ENCODE data around the gene LRRC3C. TPM values are rescaled to one million over a fixed set of nuclear protein-coding genes. Genes with fewer than 3 reads are reported as not detected.

LRRC3C gene
- polyA plus RNA-seq, 1 donor from 2014 or later: not detected

DNA sequence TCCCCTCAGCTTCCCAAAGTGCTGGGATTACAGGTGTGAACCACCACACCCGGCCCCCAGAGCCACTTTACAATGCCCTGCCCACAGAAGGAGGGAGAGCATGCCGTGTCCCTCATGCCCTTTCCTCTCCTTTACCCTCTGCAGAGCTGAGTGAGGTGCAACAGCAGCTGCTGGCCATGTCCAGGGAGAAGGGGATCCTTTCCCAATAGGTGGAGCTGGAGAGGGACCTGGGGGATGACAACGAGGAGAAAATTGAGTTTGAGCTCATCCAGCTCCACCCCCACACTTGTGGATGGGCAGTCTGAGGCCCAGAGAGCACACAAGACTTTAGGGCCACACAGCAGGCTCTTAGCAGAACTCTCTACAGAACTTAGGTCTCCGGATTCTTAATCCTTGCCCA is 27.3 kb downstream of the LRRC3C start:
- Histone ChIP-seq H3K27ac (ENCODE audit: low read length) (no peak overlapping the region), H3K4me2 (ENCODE audit: low read length) (no peak overlapping the region), H3K9me2 (ENCODE audit: insufficient read depth, low read length) (no peaks in the 10 kb centered on the region), H3K27me3 (ENCODE audit: insufficient read depth, low read depth, low read length) (no peaks in the 10 kb centered on the region), H3K9me3 (ENCODE audit: low read length) (no peaks in the 10 kb centered on the region), H3K4me3 (ENCODE audit: low read length) (no peak overlapping the region), H2AFZ (ENCODE audit: low read depth, low read length) (no peak overlapping the region), H3F3A (ENCODE audit: insufficient read depth, low read length, poor library complexity, severe bottlenecking) (no peaks in the 10 kb centered on the region), H3K36me3 (ENCODE audit: insufficient read depth, low read length) (no peaks in the 10 kb centered on the region), H3K79me2 (replicated peaks; ENCODE audit: insufficient read depth, low read length) (no peaks in the 10 kb centered on the region), H3K9ac (ENCODE audit: low read length) (no peak overlapping the region), H4K20me1 (ENCODE audit: insufficient read depth) (no peaks in the 10 kb centered on the region)
- TF ChIP-seq EZH2 (IDR thresholded peaks at IDR 0.05; ENCODE audit: borderline replicate concordance, insufficient read depth, low read length, poor library complexity, severe bottlenecking) (no peak), TAF1 (IDR thresholded peaks at IDR 0.05; ENCODE audit: low read depth) (no peak), POLR2AphosphoS5 (IDR thresholded peaks at IDR 0.05) (no peak), RAD21 (conservative IDR thresholded peaks at IDR 0.05) (no peak), REST (IDR thresholded peaks at IDR 0.05; ENCODE audit: borderline replicate concordance) (no peak), SMC3 (conservative IDR thresholded peaks at IDR 0.05; ENCODE audit: poor library complexity) (no peak), EP300 (conservative IDR thresholded peaks at IDR 0.05; ENCODE audit: poor library complexity, severe bottlenecking) (no peak), CTCF (IDR thresholded peaks at IDR 0.05; ENCODE audit: poor library complexity, severe bottlenecking) (no peak), MXI1 (conservative IDR thresholded peaks at IDR 0.05; ENCODE audit: poor library complexity, severe bottlenecking) (no peak)

GRCh38 chr17:39955726-39956225 is 28.2 kb downstream of the LRRC3C start:
- no peak for TF ChIP-seq REST (IDR thresholded peaks at IDR 0.05; ENCODE audit: borderline replicate concordance)
- no peak for TF ChIP-seq MXI1 (conservative IDR thresholded peaks at IDR 0.05; ENCODE audit: poor library complexity, severe bottlenecking)
- no peak for TF ChIP-seq RAD21 (conservative IDR thresholded peaks at IDR 0.05)
- no peak for TF ChIP-seq EP300 (conservative IDR thresholded peaks at IDR 0.05; ENCODE audit: poor library complexity, severe bottlenecking)
- TF ChIP-seq POLR2AphosphoS5 (IDR thresholded peaks at IDR 0.05): no peak
- no peak for TF ChIP-seq SMC3 (conservative IDR thresholded peaks at IDR 0.05; ENCODE audit: poor library complexity)
- TF ChIP-seq CTCF (IDR thresholded peaks at IDR 0.05; ENCODE audit: poor library complexity, severe bottlenecking): no peak
- no peak for TF ChIP-seq EZH2 (IDR thresholded peaks at IDR 0.05; ENCODE audit: borderline replicate concordance, insufficient read depth, low read length, poor library complexity, severe bottlenecking)
- TF ChIP-seq TAF1 (IDR thresholded peaks at IDR 0.05; ENCODE audit: low read depth): no peak

More at GRCh38 chr17:39955726-39956225, 28.2 kb downstream of the LRRC3C start:
- no peaks in the 10 kb centered on the region for H3K9me3 ChIP-seq (ENCODE audit: low read length)
- no peaks in the 10 kb centered on the region for H3K79me2 ChIP-seq (replicated peaks; ENCODE audit: insufficient read depth, low read length)
- no peaks in the 10 kb centered on the region for H3K36me3 ChIP-seq (ENCODE audit: insufficient read depth, low read length)
- H3K4me3 ChIP-seq (ENCODE audit: low read length): no peak overlapping the region
- no peaks in the 10 kb centered on the region for H4K20me1 ChIP-seq (ENCODE audit: insufficient read depth)
- H2AFZ ChIP-seq (ENCODE audit: low read depth, low read length): no peak overlapping the region
- H3K9me2 ChIP-seq (ENCODE audit: insufficient read depth, low read length): no peaks in the 10 kb centered on the region
- no peaks in the 10 kb centered on the region for H3F3A ChIP-seq (ENCODE audit: insufficient read depth, low read length, poor library complexity, severe bottlenecking)
- no peak overlapping the region for H3K27ac ChIP-seq (ENCODE audit: low read length)
- no peak overlapping the region for H3K4me2 ChIP-seq (ENCODE audit: low read length)
- no peaks in the 10 kb centered on the region for H3K27me3 ChIP-seq (ENCODE audit: insufficient read depth, low read depth, low read length)
- no peak overlapping the region for H3K9ac ChIP-seq (ENCODE audit: low read length)

All from neural cell (in vitro differentiated cells).